WI38 (cell line): Measurements from ENCODE around the gene AADACL3.
"Not testable (repeated sequence)": the region's sequence is repeated elsewhere in the genome, so short reads cannot be mapped to it uniquely, and the experiment has no call there.

Experiments
- H3K4me3 ChIP-seq: 2 replicates; pipeline ENCODE4 v1.5.1; 2011; ENCODE audit warnings: low read depth, mild to moderate bottlenecking, control low read depth, low read length
- TF ChIP-seq, protein P1 (sequence below): IDR thresholded peaks from 2 replicates; pipeline ENCODE4 v1.5.1; 2012; ENCODE audit warnings: low read depth, mild to moderate bottlenecking, control low read depth, low read length

The AADACL3 gene, protein sequence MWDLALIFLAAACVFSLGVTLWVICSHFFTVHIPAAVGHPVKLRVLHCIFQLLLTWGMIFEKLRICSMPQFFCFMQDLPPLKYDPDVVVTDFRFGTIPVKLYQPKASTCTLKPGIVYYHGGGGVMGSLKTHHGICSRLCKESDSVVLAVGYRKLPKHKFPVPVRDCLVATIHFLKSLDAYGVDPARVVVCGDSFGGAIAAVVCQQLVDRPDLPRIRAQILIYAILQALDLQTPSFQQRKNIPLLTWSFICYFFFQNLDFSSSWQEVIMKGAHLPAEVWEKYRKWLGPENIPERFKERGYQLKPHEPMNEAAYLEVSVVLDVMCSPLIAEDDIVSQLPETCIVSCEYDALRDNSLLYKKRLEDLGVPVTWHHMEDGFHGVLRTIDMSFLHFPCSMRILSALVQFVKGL

DNA sequence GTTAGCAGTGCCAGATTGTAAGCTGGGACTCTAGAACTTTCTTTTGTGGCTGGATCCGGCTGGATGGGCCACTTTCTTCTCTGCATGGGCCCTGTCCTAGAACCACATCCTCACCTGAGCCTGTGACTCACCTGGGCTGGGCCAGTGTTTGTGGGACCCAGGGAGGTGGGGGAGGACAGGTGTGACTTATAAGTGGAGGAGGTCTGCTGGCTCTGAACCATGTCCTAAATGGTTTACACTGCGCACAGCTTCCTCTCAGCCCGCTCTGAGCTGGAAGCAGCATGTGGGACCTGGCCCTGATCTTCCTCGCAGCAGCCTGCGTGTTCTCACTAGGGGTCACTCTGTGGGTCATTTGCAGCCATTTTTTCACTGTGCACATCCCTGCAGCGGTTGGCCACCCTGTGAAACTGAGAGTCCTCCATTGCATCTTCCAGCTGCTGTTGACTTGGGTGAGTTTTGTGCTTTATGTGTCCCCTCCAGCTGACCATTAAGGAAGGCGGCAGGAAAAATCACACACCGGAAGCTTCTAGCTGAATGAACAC lies at the start of gene AADACL3:
TSS of gene AADACL3 (plus strand) at position 215 of the 542 bp plus-strand sequence. CDS start at position 282, 67 bp downstream.
- TF ChIP-seq, protein P1, sequence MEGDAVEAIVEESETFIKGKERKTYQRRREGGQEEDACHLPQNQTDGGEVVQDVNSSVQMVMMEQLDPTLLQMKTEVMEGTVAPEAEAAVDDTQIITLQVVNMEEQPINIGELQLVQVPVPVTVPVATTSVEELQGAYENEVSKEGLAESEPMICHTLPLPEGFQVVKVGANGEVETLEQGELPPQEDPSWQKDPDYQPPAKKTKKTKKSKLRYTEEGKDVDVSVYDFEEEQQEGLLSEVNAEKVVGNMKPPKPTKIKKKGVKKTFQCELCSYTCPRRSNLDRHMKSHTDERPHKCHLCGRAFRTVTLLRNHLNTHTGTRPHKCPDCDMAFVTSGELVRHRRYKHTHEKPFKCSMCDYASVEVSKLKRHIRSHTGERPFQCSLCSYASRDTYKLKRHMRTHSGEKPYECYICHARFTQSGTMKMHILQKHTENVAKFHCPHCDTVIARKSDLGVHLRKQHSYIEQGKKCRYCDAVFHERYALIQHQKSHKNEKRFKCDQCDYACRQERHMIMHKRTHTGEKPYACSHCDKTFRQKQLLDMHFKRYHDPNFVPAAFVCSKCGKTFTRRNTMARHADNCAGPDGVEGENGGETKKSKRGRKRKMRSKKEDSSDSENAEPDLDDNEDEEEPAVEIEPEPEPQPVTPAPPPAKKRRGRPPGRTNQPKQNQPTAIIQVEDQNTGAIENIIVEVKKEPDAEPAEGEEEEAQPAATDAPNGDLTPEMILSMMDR: no peak
- H3K4me3 ChIP-seq: no peak within 1 kb of the TSS

DNA sequence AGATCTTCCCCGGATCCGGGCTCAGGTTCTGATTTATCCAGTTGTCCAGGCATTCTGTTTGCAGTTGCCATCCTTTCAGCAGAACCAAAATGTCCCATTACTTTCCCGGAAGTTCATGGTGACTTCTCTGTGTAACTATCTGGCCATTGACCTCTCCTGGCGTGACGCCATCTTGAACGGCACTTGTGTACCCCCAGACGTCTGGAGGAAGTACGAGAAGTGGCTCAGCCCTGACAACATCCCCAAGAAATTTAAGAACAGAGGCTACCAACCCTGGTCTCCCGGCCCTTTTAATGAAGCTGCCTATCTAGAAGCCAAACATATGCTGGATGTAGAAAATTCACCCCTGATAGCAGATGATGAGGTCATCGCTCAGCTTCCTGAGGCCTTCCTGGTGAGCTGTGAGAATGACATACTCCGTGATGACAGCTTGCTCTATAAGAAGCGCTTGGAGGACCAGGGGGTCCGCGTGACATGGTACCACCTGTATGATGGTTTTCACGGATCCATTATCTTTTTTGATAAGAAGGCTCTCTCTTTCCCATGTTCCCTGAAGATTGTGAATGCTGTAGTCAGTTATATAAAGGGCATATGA lies 49.7 kb upstream of the AADACL3 start:
- no peak overlapping the region for H3K4me3 ChIP-seq
- TF ChIP-seq, protein P1: no peak

DNA sequence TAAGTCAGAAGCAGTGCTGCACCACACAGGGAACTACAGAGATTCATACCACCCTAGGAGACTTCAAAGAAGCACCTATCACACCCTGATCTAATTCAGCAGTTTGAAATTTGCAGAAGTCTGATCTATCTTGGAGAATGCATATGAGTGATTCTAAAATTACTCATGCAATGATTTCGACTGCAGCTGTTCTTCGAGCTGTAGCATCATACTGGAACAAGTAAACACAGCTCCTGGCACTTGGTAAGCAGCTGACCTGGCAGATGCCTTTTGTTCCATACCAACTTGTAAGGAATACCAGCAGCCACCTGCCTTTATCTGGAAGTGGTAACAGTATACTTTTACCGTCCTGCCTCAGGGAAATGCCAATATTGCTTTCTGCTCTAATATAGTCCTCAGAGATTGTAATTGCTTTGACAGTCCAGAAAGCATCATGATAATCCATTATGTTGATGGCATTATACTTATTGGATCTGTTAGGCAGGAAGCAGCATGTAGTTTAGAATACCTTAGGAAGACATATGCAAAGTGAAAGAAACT lies 46.3 kb upstream of the AADACL3 start:
- TF ChIP-seq, protein P1: no peak
- no peak overlapping the region for H3K4me3 ChIP-seq

DNA sequence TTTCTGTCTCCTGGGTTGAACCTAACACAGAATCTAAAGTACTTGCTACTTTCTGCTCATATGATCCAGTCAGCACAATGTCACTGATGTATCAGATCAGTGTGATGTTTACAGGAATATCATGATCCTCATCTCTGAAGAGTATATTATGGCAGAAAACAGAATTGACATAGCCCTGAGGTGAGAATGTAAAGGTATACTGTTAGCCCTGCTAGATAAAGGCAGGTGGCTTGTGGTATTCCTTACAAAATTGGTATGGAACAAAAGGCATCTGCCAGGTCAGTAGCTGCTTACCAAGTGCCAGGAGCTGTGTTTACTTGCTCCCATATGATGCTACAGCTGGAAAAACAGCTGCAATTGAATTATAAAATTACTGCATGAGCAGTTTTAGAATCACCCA lies 41.6 kb upstream of the AADACL3 start:
- TF ChIP-seq, protein P1: no peak
- H3K4me3 ChIP-seq: no peak overlapping the region

DNA sequence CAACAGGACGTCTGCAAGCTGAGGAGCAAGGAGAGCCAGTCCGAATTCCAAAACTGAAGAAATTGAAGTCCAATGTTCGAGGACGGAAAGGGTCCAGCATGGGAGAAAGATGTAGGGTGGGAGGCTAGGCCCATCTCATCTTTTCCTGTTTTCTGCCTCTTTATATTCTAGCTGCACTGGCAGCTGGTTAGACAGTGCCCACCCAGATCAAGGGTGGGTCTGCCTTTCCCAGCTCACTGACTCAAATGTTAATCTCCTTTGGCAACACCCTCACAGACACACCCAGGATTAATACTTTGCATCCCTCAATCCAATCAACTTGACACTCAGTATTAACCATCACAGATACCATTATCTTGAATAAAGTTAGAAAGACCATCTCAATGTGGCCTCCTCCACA lies 39.8 kb upstream of the AADACL3 start:
- not testable (repeated sequence) for H3K4me3 ChIP-seq

DNA sequence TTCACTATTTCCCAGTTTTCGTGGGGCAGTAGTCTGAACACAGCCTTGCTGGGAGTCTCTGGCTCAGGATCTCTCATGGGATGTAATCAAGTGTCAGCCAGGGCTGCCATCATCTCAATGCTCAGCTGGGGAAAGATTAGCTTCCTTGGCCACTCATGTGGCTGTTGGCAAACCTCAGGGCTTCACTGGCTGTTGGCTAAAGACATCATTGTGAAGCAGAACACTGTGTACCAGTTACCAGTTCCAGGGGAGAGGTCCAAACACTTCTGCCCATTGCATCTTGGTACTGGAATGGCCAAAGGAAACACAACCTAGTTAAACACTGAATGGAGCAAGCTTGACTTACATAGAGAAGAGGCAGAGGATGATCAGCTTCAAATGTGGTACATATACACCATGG lies 38.3 kb upstream of the AADACL3 start:
- no peak overlapping the region for H3K4me3 ChIP-seq
- TF ChIP-seq, protein P1: no peak

DNA sequence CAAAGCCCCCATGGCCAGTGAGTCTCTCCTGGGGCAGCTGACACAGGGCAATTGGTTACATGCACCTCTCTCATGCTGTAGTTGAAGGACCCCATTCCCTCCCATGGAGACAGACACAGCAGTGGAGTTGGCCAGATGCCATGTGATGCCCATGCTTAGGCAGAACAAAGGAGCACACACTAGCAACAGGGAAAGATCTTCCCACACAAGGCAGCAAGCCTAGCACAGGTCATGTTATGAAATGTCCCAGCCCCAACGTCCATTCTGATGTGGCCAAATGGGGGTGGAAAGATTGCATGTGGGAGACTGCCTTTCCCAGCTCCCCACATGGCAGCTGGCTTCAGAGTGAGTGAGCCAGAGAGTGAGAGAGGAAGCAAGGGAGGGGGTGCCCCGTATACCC lies 37.6 kb upstream of the AADACL3 start:
- no peak overlapping the region for H3K4me3 ChIP-seq
- TF ChIP-seq, protein P1: no peak
